GM13977 (cell line): ENCODE results near the gene WDR76.
"Not testable (repeated sequence)": the region's sequence is repeated elsewhere in the genome, so short reads cannot be mapped to it uniquely, and the experiment has no call there.

ENCODE experiments used
- DNase-seq: peaks from one replicate; pipeline ENCODE4 v3.0.0; 2012; ENCODE audit warnings: low spot score
- CTCF ChIP-seq: IDR thresholded peaks from 2 replicates; pipeline ENCODE4 v1.5.1; 2012; ENCODE audit warnings: mild to moderate bottlenecking, control low read depth; ENCODE audit not compliant: insufficient read depth; ENCODE audit errors: extremely low read depth, missing control alignments
- in situ Hi-C: fragments of 300-500 bp; cut with MboI; formaldehyde crosslinking; loops from one replicate; pipeline ENCODE4 v1.12.0; 2022; ENCODE audit warnings: low sequenced_read_pairs, low pct_unique_long_range_greater_than_20kb, mixed read lengths, inconsistent platforms; ENCODE audit not compliant: unreplicated experiment

WDR76 gene

GRCh38 chr15:43821505-43821904, 5.3 kb upstream of the WDR76 start:
- in situ Hi-C loops: no loop called here
- TF ChIP-seq CTCF: no peak
- DNase-seq: no peak

GRCh38 chr15:43824302-43825246, 2.2 kb upstream of the WDR76 start, which contains the start of gene MFAP1:
Gene MFAP1 (minus strand): TSS chr15:43824690. CDS start chr15:43824569, 121 bp downstream.
- TF ChIP-seq CTCF: no peak
- in situ Hi-C loops: no loop called here
- peak; percentile 92 for DNase-seq

GRCh38 chr15:43825305-43825704, 1.5 kb upstream of the WDR76 start:
- DNase-seq, in situ Hi-C loops: not testable (repeated sequence)

- TF ChIP-seq CTCF: no peak
- DNase-seq: no peak
- in situ Hi-C loops: no loop called here
These were observed 734 bp upstream of the WDR76 start for GRCh38 chr15:43826029-43826507.

GRCh38 chr15:43828061-43828657, 1.4 kb downstream of the WDR76 start:
- no peak for TF ChIP-seq CTCF
- in situ Hi-C loops: no loop called here
- peak; percentile 33 for DNase-seq

GRCh38 chr15:43829951-43830540, 3.2 kb downstream of the WDR76 start:
- in situ Hi-C loops, DNase-seq: not testable (repeated sequence)

- in situ Hi-C loops, DNase-seq: not testable (repeated sequence)
These were observed 4.0 kb downstream of the WDR76 start for GRCh38 chr15:43830691-43831275.

GRCh38 chr15:43831519-43832052, 4.8 kb downstream of the WDR76 start:
- DNase-seq, in situ Hi-C loops: not testable (repeated sequence)

- in situ Hi-C loops, DNase-seq: not testable (repeated sequence)
These were observed 5.7 kb downstream of the WDR76 start for GRCh38 chr15:43832485-43832884.
